Liver (tissue), 3 donors: ENCODE results near the gene LPGAT1.

Source experiments
- CTCF ChIP-seq: fragments of 150-350 bp; IDR thresholded peaks from 2 replicates; pipeline ENCODE4 v1.5.1; 2017; ENCODE audit warnings: improper control_type of control experiment, low read depth, low read length; ENCODE audit not compliant: missing input control
- EGR1 ChIP-seq, 2 donors: IDR thresholded peaks; 2 replicates each; pipeline ENCODE4 v1.6.1; 2016 to 2018; ENCODE audit warnings: antibody characterized with exemption in 2 of 2, low read depth in 2 of 2
- GABPA ChIP-seq, 2 donors: IDR thresholded peaks in 1 of 2; conservative IDR thresholded peaks in 1 of 2; 2 replicates each; pipeline ENCODE4 v1.6.1; 2016; ENCODE audit warnings: antibody characterized with exemption in 2 of 2, mild to moderate bottlenecking in 1 of 2, moderate library complexity in 1 of 2
- MAX ChIP-seq: IDR thresholded peaks from 2 replicates; pipeline ENCODE4 v1.6.1; 2016; ENCODE audit warnings: antibody characterized with exemption
- donor health status: healthy.
- donor health status: healthy.

GRCh38 chr1:211749251-211749650, 81.3 kb downstream of the LPGAT1 start:
- TF ChIP-seq EGR1 (IDR thresholded peaks at IDR 0.05; ENCODE audit: low read depth in 2 of 2), result no peak
- TF ChIP-seq CTCF, result no peak
- TF ChIP-seq GABPA (IDR thresholded peaks at IDR 0.05 in 1 of 2, conservative IDR thresholded peaks at IDR 0.05 in 1 of 2), result no peak
- TF ChIP-seq MAX, result no peak
